Osteocyte (in vitro differentiated cells): ENCODE data around the gene RASL12. TPM values are rescaled to one million over a fixed set of nuclear protein-coding genes. Genes with fewer than 3 reads are reported as not detected.

Source experiments
- DNase-seq: peaks from one replicate; pipeline ENCODE4 v3.0.0; 2021; ENCODE audit warnings: mixed read lengths; ENCODE audit not compliant: unreplicated experiment; ENCODE audit errors: extremely low spot score
- H3K27ac Mint-ChIP-seq: one replicate; pipeline ENCODE4 v1.8.0; 2021; ENCODE audit warnings: mild to moderate bottlenecking, mixed read lengths; ENCODE audit not compliant: unreplicated experiment
- H3K27me3 Mint-ChIP-seq: one replicate; pipeline ENCODE4 v1.8.0; 2021; ENCODE audit warnings: mixed read lengths; ENCODE audit not compliant: unreplicated experiment
- H3K36me3 Mint-ChIP-seq: one replicate; pipeline ENCODE4 v1.8.0; 2021; ENCODE audit warnings: mixed read lengths; ENCODE audit not compliant: unreplicated experiment
- H3K4me1 Mint-ChIP-seq: one replicate; pipeline ENCODE4 v1.8.0; 2021; ENCODE audit warnings: mixed read lengths; ENCODE audit not compliant: unreplicated experiment
- H3K4me3 Mint-ChIP-seq: one replicate; pipeline ENCODE4 v1.8.0; 2021; ENCODE audit warnings: mild to moderate bottlenecking, moderate library complexity, mixed read lengths; ENCODE audit not compliant: unreplicated experiment
- H3K9me3 Mint-ChIP-seq: one replicate; pipeline ENCODE4 v1.8.0; 2021; ENCODE audit warnings: mixed read lengths; ENCODE audit not compliant: unreplicated experiment
- total RNA-seq: library from RNA; stranded (reverse); gene quantifications from 2 replicates; pipeline ENCODE4 v1.2.1, GENCODE V29; 2021
- TF ChIP-seq, protein P1 (sequence below): fragments of 200-600 bp; sonication (generic); IDR thresholded peaks from 2 replicates; pipeline ENCODE4 v1.5.0; 2021; ENCODE audit warnings: antibody characterized with exemption, mild to moderate bottlenecking, moderate library complexity

The RASL12 gene
- total RNA-seq, 1 donor from 2014 or later, result 0.78 TPM

DNA sequence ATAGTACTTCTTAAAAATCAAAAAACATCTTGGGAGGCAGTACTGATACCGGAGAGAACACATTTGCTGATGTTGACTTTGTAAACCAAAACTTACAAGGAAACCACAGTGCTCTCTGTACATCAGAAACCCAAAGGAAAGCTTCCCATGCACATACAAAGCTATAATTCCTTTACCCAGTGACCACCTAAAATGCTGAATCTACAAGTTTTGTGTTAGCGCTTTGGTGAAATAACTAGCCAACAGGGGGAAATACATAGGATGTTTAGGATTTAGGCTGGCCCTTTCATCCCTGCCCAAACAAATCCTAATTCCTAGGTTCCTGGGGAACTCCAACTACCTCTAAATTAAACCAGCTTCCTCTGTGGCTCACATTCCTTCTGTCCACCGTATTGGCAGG, 62.8 kb downstream of the RASL12 start:
- Mint-ChIP-seq H3K27ac (peak overlapping the region; percentile 38), H3K4me3 (no peak overlapping the region), H3K9me3 (no peaks in the 10 kb centered on the region), H3K4me1 (peaks cover 7% of the 10 kb centered on the region), H3K27me3 (no peaks in the 10 kb centered on the region), H3K36me3 (peaks cover 23% of the 10 kb centered on the region)
- TF ChIP-seq, protein P1, sequence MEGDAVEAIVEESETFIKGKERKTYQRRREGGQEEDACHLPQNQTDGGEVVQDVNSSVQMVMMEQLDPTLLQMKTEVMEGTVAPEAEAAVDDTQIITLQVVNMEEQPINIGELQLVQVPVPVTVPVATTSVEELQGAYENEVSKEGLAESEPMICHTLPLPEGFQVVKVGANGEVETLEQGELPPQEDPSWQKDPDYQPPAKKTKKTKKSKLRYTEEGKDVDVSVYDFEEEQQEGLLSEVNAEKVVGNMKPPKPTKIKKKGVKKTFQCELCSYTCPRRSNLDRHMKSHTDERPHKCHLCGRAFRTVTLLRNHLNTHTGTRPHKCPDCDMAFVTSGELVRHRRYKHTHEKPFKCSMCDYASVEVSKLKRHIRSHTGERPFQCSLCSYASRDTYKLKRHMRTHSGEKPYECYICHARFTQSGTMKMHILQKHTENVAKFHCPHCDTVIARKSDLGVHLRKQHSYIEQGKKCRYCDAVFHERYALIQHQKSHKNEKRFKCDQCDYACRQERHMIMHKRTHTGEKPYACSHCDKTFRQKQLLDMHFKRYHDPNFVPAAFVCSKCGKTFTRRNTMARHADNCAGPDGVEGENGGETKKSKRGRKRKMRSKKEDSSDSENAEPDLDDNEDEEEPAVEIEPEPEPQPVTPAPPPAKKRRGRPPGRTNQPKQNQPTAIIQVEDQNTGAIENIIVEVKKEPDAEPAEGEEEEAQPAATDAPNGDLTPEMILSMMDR, result no peak
- no peak for DNase-seq

Other genes with a start within 250 kb of the RASL12 start
- 4.2 and 4.8 TPM in 2 replicates for gene PIF1, start 242.3 kb downstream of the RASL12 start, total RNA-seq
- gene PLEKHO2, start 226.1 kb downstream of the RASL12 start, total RNA-seq, result 24.5 and 24.7 TPM in 2 replicates
- 4.6 and 5.7 TPM in 2 replicates for gene ANKDD1A, start 156.1 kb downstream of the RASL12 start, total RNA-seq
- 116 and 120 TPM in 2 replicates for gene SPG21, start 78.1 kb downstream of the RASL12 start, total RNA-seq
- gene MTFMT, start 38.4 kb downstream of the RASL12 start, total RNA-seq, result 16.3 and 16.9 TPM in 2 replicates
- gene SLC51B, start 22.6 kb downstream of the RASL12 start, total RNA-seq, result not detected in 2 replicates
- gene KBTBD13, start 8.8 kb upstream of the RASL12 start, total RNA-seq, result not detected in 2 replicates
- gene UBAP1L, start 47.2 kb upstream of the RASL12 start, total RNA-seq, result 5.1 and 5.4 TPM in 2 replicates
- 22.3 and 27.1 TPM in 2 replicates for gene PDCD7, start 65.8 kb upstream of the RASL12 start, total RNA-seq
- gene CLPX, start 117.4 kb upstream of the RASL12 start, total RNA-seq, result 62.8 and 64.0 TPM in 2 replicates
- 0.19 TPM in 1 of 2 replicates, not detected in the other for gene CILP, start 143.5 kb upstream of the RASL12 start, total RNA-seq
- 9.4 and 9.5 TPM in 2 replicates for gene PARP16, start 218.9 kb upstream of the RASL12 start, total RNA-seq
- not detected in 2 replicates for gene RNU5A-1, start 228.1 kb upstream of the RASL12 start, total RNA-seq
- 18.5 and 32.7 TPM in 2 replicates for gene RNU5B-1, start 236.7 kb upstream of the RASL12 start, total RNA-seq